ENCODE data around the gene ZNF205. TPM values are rescaled to one million over a fixed set of nuclear protein-coding genes. Genes with fewer than 3 reads are reported as not detected.

The ZNF205 gene
- total RNA-seq, 1 experiment from 2014 or later, result 17.0 TPM

GRCh38 chr16:3118846-3119245 lies 6.5 kb downstream of the ZNF205 start:
- BruUV-seq (replicated peaks), result no TSS peak
- CTCF ChIA-PET, result no interaction called here

More at GRCh38 chr16:3118846-3119245, 6.5 kb downstream of the ZNF205 start:
- Histone ChIP-seq H3K36me3 (ENCODE audit: control insufficient read depth in 1 of 2, insufficient read depth in 2 of 2, low read length in 2 of 2) (peaks cover 5 to 9% of the 10 kb centered on the region in 2 experiments; a peak in 3 of 4 replicates), H3K27ac (ENCODE audit: low read depth, low read length) (no peak overlapping the region), H3K4me1 (ENCODE audit: control insufficient read depth in 1 of 2, insufficient read depth in 2 of 2, low read length in 2 of 2) (peaks cover 6 to 9% of the 10 kb centered on the region in 2 experiments; a peak in 3 of 4 replicates), H2AFZ (ENCODE audit: low read depth, low read length, poor library complexity, severe bottlenecking) (no peak overlapping the region), H3K4me3 (replicated peaks in 1 of 2; ENCODE audit: low read depth in 1 of 2, low read length in 2 of 2) (no peak overlapping the region), H3K27me3 (ENCODE audit: insufficient read depth, low read length) (no peaks in the 10 kb centered on the region), H4K20me1 (ENCODE audit: insufficient read depth) (no peaks in the 10 kb centered on the region), H3K4me2 (ENCODE audit: low read length) (no peak overlapping the region), H3K9me2 (ENCODE audit: insufficient read depth) (no peaks in the 10 kb centered on the region), H3K9ac (ENCODE audit: low read length) (no peak overlapping the region), H3K79me2 (ENCODE audit: insufficient read depth, low read length) (no peaks in the 10 kb centered on the region), H3K9me3 (ENCODE audit: control insufficient read depth in 1 of 2, insufficient read depth in 1 of 2, low read depth in 1 of 2, low read length in 2 of 2) (no peaks in the 10 kb centered on the region)
- DNase-seq (ENCODE audit: low read depth, low spot score), result no peak
- RAD21 ChIA-PET (ENCODE audit: low non-redundant PET in 1 of 2, low total read pairs in 2 of 2, uncharacterized antibody in 2 of 2, unreplicated experiment in 2 of 2), result no interaction called here
- ATAC-seq, result no peak
- POLR2A ChIA-PET, result no interaction called here
- intact Hi-C loops (cut with micrococcal nuclease), result no loop called here
- no peak for TF ChIP-seq SRF (IDR thresholded peaks at IDR 0.05; ENCODE audit: low read depth)
- no peak for TF ChIP-seq POLR2AphosphoS5 (IDR thresholded peaks at IDR 0.05; ENCODE audit: low read depth, low read length)
- no peak for TF ChIP-seq CTCF (IDR thresholded peaks at IDR 0.05 in 2 of 3, conservative IDR thresholded peaks at IDR 0.05 in 1 of 3; ENCODE audit: borderline replicate concordance in 1 of 3, insufficient read depth in 1 of 3, low read depth in 2 of 3, low read length in 2 of 3)
- no peak for TF ChIP-seq JUND (IDR thresholded peaks at IDR 0.05)
- no peak for TF ChIP-seq YY1 (IDR thresholded peaks at IDR 0.05; ENCODE audit: extremely low read depth, insufficient replicate concordance, low read depth, low read length)
- TF ChIP-seq CBX3 (IDR thresholded peaks at IDR 0.05; ENCODE audit: low read depth), result no peak
- no peak for TF ChIP-seq SIN3A (IDR thresholded peaks at IDR 0.05; ENCODE audit: low read depth)
- no peak for TF ChIP-seq RAD21 (IDR thresholded peaks at IDR 0.05; ENCODE audit: low read depth)
- TF ChIP-seq ZFX (IDR thresholded peaks at IDR 0.05), result no peak
- no peak for TF ChIP-seq ZBTB33 (IDR thresholded peaks at IDR 0.05; ENCODE audit: extremely low read depth, insufficient replicate concordance, low read length)
- no peak for TF ChIP-seq SP1 (IDR thresholded peaks at IDR 0.05; ENCODE audit: low read depth)
- no peak for TF ChIP-seq TCF7L2 (IDR thresholded peaks at IDR 0.05; ENCODE audit: borderline replicate concordance, extremely low read depth, insufficient read depth, insufficient read length)
- no peak for TF ChIP-seq ELF1 (IDR thresholded peaks at IDR 0.05; ENCODE audit: borderline replicate concordance, low read depth)
- no peak for TF ChIP-seq EZH2 (IDR thresholded peaks at IDR 0.05)
- TF ChIP-seq ATF3 (IDR thresholded peaks at IDR 0.05), result no peak
- no peak for TF ChIP-seq EZH2phosphoT487 (IDR thresholded peaks at IDR 0.05; ENCODE audit: borderline replicate concordance)
- TF ChIP-seq POLR2A (IDR thresholded peaks at IDR 0.05; ENCODE audit: borderline replicate concordance, extremely low read depth, insufficient read depth, insufficient read length), result no peak
- TF ChIP-seq FOSL1 (IDR thresholded peaks at IDR 0.05; ENCODE audit: low read depth), result no peak
